ENCODE data around the gene ACLY.

Gene ACLY

GRCh38 chr17:41917192-41917591 is 1.6 kb downstream of the ACLY start:
- Histone ChIP-seq H3K27me3 (no peaks in the 10 kb centered on the region), H3K4me1 (peaks cover 26% of the 10 kb centered on the region), H3K36me3 (peaks cover 40% of the 10 kb centered on the region), H3K4me3 (ENCODE audit: low read depth, low read length) (peak overlapping the region; percentile 95), H3K9me3 (no peaks in the 10 kb centered on the region)
- DNase-seq: no peak
- TF ChIP-seq CTCF (IDR thresholded peaks at IDR 0.05; ENCODE audit: low read depth, low read length): no peak

- Histone ChIP-seq H3K27me3 (no peaks in the 10 kb centered on the region), H3K36me3 (peaks cover 56% of the 10 kb centered on the region), H3K9me3 (no peaks in the 10 kb centered on the region), H3K4me3 (ENCODE audit: low read depth, low read length) (peak overlapping the region; percentile 4; the same call in 1 of the 2 replicates), H3K4me1 (peaks cover 35% of the 10 kb centered on the region)
- DNase-seq: no peak
- TF ChIP-seq CTCF (IDR thresholded peaks at IDR 0.05; ENCODE audit: low read depth, low read length): no peak
Observed at GRCh38 chr17:41915566-41915965, 3.2 kb downstream of the ACLY start.

- H3K4me3 ChIP-seq (ENCODE audit: low read depth, low read length): no peak overlapping the region
- H3K4me1 ChIP-seq: peaks cover 40% of the 10 kb centered on the region
- H3K36me3 ChIP-seq: peaks cover 61% of the 10 kb centered on the region
- TF ChIP-seq CTCF (IDR thresholded peaks at IDR 0.05; ENCODE audit: low read depth, low read length): no peak
- no peak for DNase-seq
- no peaks in the 10 kb centered on the region for H3K9me3 ChIP-seq
- H3K27me3 ChIP-seq: no peaks in the 10 kb centered on the region
Observed at GRCh38 chr17:41915020-41915419, 3.7 kb downstream of the ACLY start.

GRCh38 chr17:41914358-41914766 is 4.4 kb downstream of the ACLY start:
- H3K9me3 ChIP-seq: no peaks in the 10 kb centered on the region
- H3K4me3 ChIP-seq (ENCODE audit: low read depth, low read length): peak overlapping the region; percentile 29
- H3K27me3 ChIP-seq: no peaks in the 10 kb centered on the region
- H3K36me3 ChIP-seq: peaks cover 68% of the 10 kb centered on the region
- no peak for TF ChIP-seq CTCF (IDR thresholded peaks at IDR 0.05; ENCODE audit: low read depth, low read length)
- DNase-seq: no peak
- peaks cover 40% of the 10 kb centered on the region for H3K4me1 ChIP-seq

GRCh38 chr17:41913798-41914197 is 5.0 kb downstream of the ACLY start:
- no peaks in the 10 kb centered on the region for H3K9me3 ChIP-seq
- H3K36me3 ChIP-seq: peaks cover 73% of the 10 kb centered on the region
- no peaks in the 10 kb centered on the region for H3K27me3 ChIP-seq
- H3K4me1 ChIP-seq: peaks cover 44% of the 10 kb centered on the region
- DNase-seq: no peak
- H3K4me3 ChIP-seq (ENCODE audit: low read depth, low read length): peak overlapping the region; percentile 29; the same call in 1 of the 2 replicates
- no peak for TF ChIP-seq CTCF (IDR thresholded peaks at IDR 0.05; ENCODE audit: low read depth, low read length)

GRCh38 chr17:41912925-41913324 is 5.8 kb downstream of the ACLY start:
- no peaks in the 10 kb centered on the region for H3K27me3 ChIP-seq
- H3K4me1 ChIP-seq: peaks cover 53% of the 10 kb centered on the region
- peaks cover 73% of the 10 kb centered on the region for H3K36me3 ChIP-seq
- no peaks in the 10 kb centered on the region for H3K9me3 ChIP-seq
- H3K4me3 ChIP-seq (ENCODE audit: low read depth, low read length): no peak overlapping the region
- DNase-seq: no peak
- TF ChIP-seq CTCF (IDR thresholded peaks at IDR 0.05; ENCODE audit: low read depth, low read length): peak; percentile 25; the same call in 1 of the 2 replicates
